Neural progenitor cell (in vitro differentiated cells): ENCODE results near the gene MUC16. TPM values are rescaled to one million over a fixed set of nuclear protein-coding genes. Genes with fewer than 3 reads are reported as not detected.

ENCODE experiments used
- DNase-seq: peaks from one replicate; pipeline ENCODE4 v3.0.0-alpha.2; 2016; ENCODE audit warnings: low spot score
- H2AFZ ChIP-seq: fragments of 200-600 bp; sonication (generic); replicated peaks from 2 replicates; pipeline ENCODE4 v1.6.1; 2016; ENCODE audit warnings: antibody characterized with exemption
- H3F3A ChIP-seq: fragments of 200-600 bp; sonication (generic); 2 replicates; pipeline ENCODE4 v1.6.1; 2016; ENCODE audit warnings: antibody characterized with exemption, low read depth
- H3K27ac ChIP-seq: fragments of 200-600 bp; sonication (generic); 2 replicates; pipeline ENCODE4 v1.5.1; 2016; ENCODE audit warnings: mild to moderate bottlenecking
- H3K27me3 ChIP-seq: fragments of 200-600 bp; sonication (generic); 2 replicates; pipeline ENCODE4 v1.6.1; 2016; ENCODE audit warnings: mild to moderate bottlenecking, moderate library complexity
- H3K36me3 ChIP-seq: fragments of 200-600 bp; sonication (generic); 2 replicates; pipeline ENCODE4 v1.5.1; 2016
- H3K4me1 ChIP-seq: fragments of 200-600 bp; sonication (generic); 2 replicates; pipeline ENCODE4 v1.6.1; 2016; ENCODE audit warnings: mixed run types
- H3K4me2 ChIP-seq: fragments of 200-600 bp; sonication (generic); 2 replicates; pipeline ENCODE4 v1.6.1; 2016
- H3K4me3 ChIP-seq: fragments of 200-600 bp; sonication (generic); 2 replicates; pipeline ENCODE4 v1.5.1; 2016
- H3K79me2 ChIP-seq: fragments of 200-600 bp; sonication (generic); 2 replicates; pipeline ENCODE4 v1.6.1; 2016; ENCODE audit warnings: low read depth
- H3K9ac ChIP-seq: fragments of 200-600 bp; sonication (generic); 2 replicates; pipeline ENCODE4 v1.6.1; 2016
- H3K9me3 ChIP-seq: fragments of 200-600 bp; sonication (generic); 2 replicates; pipeline ENCODE4 v1.5.1; 2016; ENCODE audit warnings: low read depth
- H4K20me1 ChIP-seq: fragments of 200-600 bp; sonication (generic); 2 replicates; pipeline ENCODE4 v1.6.1; 2016; ENCODE audit warnings: low read depth
- H3K27ac Mint-ChIP-seq: 3 replicates; pipeline ENCODE4 v1.8.0; 2021; ENCODE audit warnings: mixed read lengths
- H3K27me3 Mint-ChIP-seq: 2 replicates; pipeline ENCODE4 v1.8.0; 2022; ENCODE audit warnings: low read depth, mild to moderate bottlenecking, inconsistent platforms, moderate library complexity, mixed read lengths; ENCODE audit not compliant: insufficient read depth
- H3K36me3 Mint-ChIP-seq: 3 replicates; pipeline ENCODE4 v1.8.0; 2021; ENCODE audit warnings: mixed read lengths
- H3K4me1 Mint-ChIP-seq: 3 replicates; pipeline ENCODE4 v1.8.0; 2021; ENCODE audit warnings: mixed read lengths
- H3K4me3 Mint-ChIP-seq: 3 replicates; pipeline ENCODE4 v1.8.0; 2021; ENCODE audit warnings: mild to moderate bottlenecking, moderate library complexity, mixed read lengths
- H3K9me3 Mint-ChIP-seq: 3 replicates; pipeline ENCODE4 v1.8.0; 2020; ENCODE audit warnings: mixed read lengths
- EZH2 ChIP-seq: fragments of 200-600 bp; sonication (generic); IDR thresholded peaks from 2 replicates; pipeline ENCODE4 v1.6.1; 2017; ENCODE audit warnings: antibody characterized with exemption, mild to moderate bottlenecking, moderate library complexity
- EZH2phosphoT487 ChIP-seq: fragments of 200-600 bp; sonication (generic); IDR thresholded peaks from 2 replicates; pipeline ENCODE4 v1.6.1; 2017; ENCODE audit warnings: antibody characterized with exemption
- total RNA-seq: library from RNA; depleted of rRNA; stranded (reverse); fragments of >200 nt; gene quantifications from 2 replicates; pipeline ENCODE4 v1.2.3, GENCODE V29; 2015; ENCODE audit warnings: low replicate concordance
- TF ChIP-seq, protein P1 (sequence below): fragments of 200-600 bp; sonication (generic); IDR thresholded peaks from 2 replicates; pipeline ENCODE4 v1.5.1; 2017; ENCODE audit warnings: antibody characterized with exemption, mild to moderate bottlenecking

MUC16 gene
- total RNA-seq, 1 donor from 2014 or later = 0.07 TPM

DNA sequence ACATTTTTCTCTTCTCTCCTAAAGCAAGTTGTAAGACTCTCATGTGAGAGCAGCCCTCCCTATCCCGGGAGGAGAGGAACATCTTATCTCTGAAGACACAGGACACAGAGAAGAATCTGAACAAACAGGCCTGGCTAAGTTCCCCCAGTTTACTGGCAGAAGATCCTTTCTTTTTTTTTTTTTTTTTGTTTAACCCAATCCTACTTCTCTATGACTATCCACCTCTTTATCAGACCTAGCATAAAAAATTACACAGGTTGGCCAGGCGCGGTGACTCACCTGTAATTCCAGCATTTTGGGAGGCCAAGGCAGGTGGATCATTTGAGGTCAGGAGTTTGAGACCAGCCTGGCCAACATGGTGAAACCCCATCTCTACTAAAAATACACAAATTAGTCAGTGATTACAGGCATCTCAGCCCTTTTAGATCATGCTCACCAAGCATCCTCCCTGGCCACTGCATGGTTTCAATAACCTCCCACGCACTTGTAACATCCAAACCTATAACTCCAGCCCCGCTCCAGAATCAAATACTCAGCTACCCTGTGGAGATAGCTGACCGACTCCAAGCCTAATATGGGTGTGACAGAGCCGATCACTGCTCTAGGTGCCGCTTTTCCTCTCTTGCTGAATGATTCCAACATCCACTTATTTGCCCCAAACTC is 27.3 kb upstream of the MUC16 start:
- no peak for DNase-seq
- TF ChIP-seq EZH2phosphoT487 (no peak), EZH2 (no peak)
- TF ChIP-seq, protein P1, sequence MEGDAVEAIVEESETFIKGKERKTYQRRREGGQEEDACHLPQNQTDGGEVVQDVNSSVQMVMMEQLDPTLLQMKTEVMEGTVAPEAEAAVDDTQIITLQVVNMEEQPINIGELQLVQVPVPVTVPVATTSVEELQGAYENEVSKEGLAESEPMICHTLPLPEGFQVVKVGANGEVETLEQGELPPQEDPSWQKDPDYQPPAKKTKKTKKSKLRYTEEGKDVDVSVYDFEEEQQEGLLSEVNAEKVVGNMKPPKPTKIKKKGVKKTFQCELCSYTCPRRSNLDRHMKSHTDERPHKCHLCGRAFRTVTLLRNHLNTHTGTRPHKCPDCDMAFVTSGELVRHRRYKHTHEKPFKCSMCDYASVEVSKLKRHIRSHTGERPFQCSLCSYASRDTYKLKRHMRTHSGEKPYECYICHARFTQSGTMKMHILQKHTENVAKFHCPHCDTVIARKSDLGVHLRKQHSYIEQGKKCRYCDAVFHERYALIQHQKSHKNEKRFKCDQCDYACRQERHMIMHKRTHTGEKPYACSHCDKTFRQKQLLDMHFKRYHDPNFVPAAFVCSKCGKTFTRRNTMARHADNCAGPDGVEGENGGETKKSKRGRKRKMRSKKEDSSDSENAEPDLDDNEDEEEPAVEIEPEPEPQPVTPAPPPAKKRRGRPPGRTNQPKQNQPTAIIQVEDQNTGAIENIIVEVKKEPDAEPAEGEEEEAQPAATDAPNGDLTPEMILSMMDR = no peak
- H3K36me3 ChIP-seq = no peaks in the 10 kb centered on the region
- Mint-ChIP-seq H3K9me3 (no peaks in the 10 kb centered on the region), H3K27ac (no peak overlapping the region), H3K4me3 (no peak overlapping the region), H3K36me3 (no peaks in the 10 kb centered on the region), H3K27me3 (peaks cover 2% of the 10 kb centered on the region), H3K4me1 (no peaks in the 10 kb centered on the region)
- no peaks in the 10 kb centered on the region for H4K20me1 ChIP-seq
- H2AFZ ChIP-seq = no peak overlapping the region
- H3K4me3 ChIP-seq = no peak overlapping the region
- H3K4me2 ChIP-seq = no peak overlapping the region
- no peaks in the 10 kb centered on the region for H3K4me1 ChIP-seq
- H3K9ac ChIP-seq = no peak overlapping the region
- H3K27ac ChIP-seq = no peak overlapping the region
- no peaks in the 10 kb centered on the region for H3K27me3 ChIP-seq
- H3K9me3 ChIP-seq = no peaks in the 10 kb centered on the region
- no peaks in the 10 kb centered on the region for H3F3A ChIP-seq
- no peaks in the 10 kb centered on the region for H3K79me2 ChIP-seq

DNA sequence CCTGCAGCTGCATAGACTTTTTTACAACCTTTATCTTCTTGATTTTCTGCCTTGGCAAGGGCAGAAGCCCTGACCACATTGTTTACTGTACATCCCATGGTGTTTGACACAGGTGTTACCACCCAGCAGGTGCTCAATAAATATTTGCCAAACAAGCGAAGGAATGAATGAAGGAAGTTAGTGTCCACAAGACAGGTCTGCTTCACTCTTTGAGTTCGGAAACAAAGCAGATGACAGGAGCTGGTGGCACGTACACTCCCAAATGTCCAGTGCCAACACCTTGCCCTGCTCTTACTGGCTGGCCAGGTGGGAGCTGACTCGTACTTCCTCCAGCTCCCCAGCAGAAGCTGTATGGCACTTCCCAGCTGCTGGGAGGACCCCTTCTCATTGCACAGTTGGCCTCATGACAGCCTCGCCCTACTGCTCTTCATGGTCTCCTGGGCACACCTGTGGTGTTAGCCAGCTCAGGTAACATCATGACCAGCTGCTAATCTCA is 22.0 kb upstream of the MUC16 start:
- H3K36me3 Mint-ChIP-seq = no peaks in the 10 kb centered on the region
- H3K79me2 ChIP-seq = no peaks in the 10 kb centered on the region
- H3K4me1 ChIP-seq = no peaks in the 10 kb centered on the region
- TF ChIP-seq EZH2 (no peak), EZH2phosphoT487 (no peak)
- TF ChIP-seq, protein P1 = no peak
- no peak overlapping the region for H3K4me3 ChIP-seq
- H3K27ac Mint-ChIP-seq = no peak overlapping the region
- no peaks in the 10 kb centered on the region for H3K36me3 ChIP-seq
- H3K27me3 Mint-ChIP-seq = no peaks in the 10 kb centered on the region
- no peaks in the 10 kb centered on the region for H3K4me1 Mint-ChIP-seq
- H4K20me1 ChIP-seq = no peaks in the 10 kb centered on the region
- no peaks in the 10 kb centered on the region for H3K9me3 Mint-ChIP-seq
- no peak for DNase-seq
- H3K9me3 ChIP-seq = no peaks in the 10 kb centered on the region
- no peak overlapping the region for H3K9ac ChIP-seq
- H3F3A ChIP-seq = no peaks in the 10 kb centered on the region
- no peaks in the 10 kb centered on the region for H3K27me3 ChIP-seq
- H3K27ac ChIP-seq = no peak overlapping the region
- no peak overlapping the region for H3K4me3 Mint-ChIP-seq
- H2AFZ ChIP-seq = no peak overlapping the region
- no peak overlapping the region for H3K4me2 ChIP-seq

DNA sequence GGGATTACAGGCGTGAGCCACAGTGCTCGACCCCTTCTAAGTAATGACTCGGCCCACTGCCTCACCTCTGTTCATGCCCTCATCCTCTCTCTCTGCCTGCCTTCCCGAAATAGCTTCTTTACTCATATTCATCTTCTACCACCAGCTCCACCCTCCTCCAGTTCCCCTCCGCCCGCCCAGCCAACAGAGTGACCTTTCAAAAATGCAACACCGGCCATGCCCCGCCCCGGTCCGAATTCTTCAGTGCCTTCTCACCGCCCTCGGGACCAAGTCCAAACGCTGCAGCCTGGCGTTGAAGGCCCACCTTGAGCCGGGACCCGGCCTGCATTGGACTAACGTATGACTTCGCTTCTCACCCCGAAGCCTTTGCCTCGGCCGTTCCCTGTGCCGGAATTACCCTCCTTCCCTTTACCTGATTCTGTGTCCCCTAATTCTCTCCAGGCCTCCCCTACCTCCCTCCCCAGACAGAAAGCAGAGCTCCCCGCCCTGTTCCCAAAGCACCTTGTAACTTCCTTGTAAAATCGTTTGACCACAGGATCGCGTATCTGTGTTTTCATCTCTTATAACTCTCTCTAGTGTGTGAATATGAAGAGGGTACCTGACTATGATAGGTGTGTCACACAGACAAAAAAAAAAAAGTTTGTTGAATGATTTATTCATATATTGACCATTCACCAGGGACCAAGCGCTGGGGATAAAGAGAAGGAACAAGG is 8.1 kb upstream of the MUC16 start:
- TF ChIP-seq EZH2 (no peak), EZH2phosphoT487 (no peak)
- TF ChIP-seq, protein P1 = no peak
- Histone ChIP-seq H3K4me1 (no peaks in the 10 kb centered on the region), H4K20me1 (no peaks in the 10 kb centered on the region), H3K9me3 (no peaks in the 10 kb centered on the region), H3K4me2 (no peak overlapping the region), H3K27ac (no peak overlapping the region), H3F3A (no peaks in the 10 kb centered on the region), H3K4me3 (no peak overlapping the region), H3K36me3 (no peaks in the 10 kb centered on the region), H3K79me2 (no peaks in the 10 kb centered on the region), H3K9ac (no peak overlapping the region), H3K27me3 (no peaks in the 10 kb centered on the region), H2AFZ (no peak overlapping the region)
- Mint-ChIP-seq H3K36me3 (no peaks in the 10 kb centered on the region), H3K4me3 (no peak overlapping the region), H3K27me3 (peaks cover 4% of the 10 kb centered on the region), H3K27ac (no peak overlapping the region), H3K4me1 (no peaks in the 10 kb centered on the region), H3K9me3 (no peaks in the 10 kb centered on the region)
- DNase-seq = no peak
